Brain pericyte (primary cell): Measurements from ENCODE around the gene SLC6A12.
A peak's percentile ranks its signal among the peaks of the same experiment; 100 is the strongest.
"Not testable (repeated sequence)": the region's sequence is repeated elsewhere in the genome, so short reads cannot be mapped to it uniquely, and the experiment has no call there.

ENCODE experiments used
- DNase-seq: peaks from one replicate; pipeline ENCODE4 v3.0.0-alpha.2; 2012; ENCODE audit warnings: low read depth, low spot score

SLC6A12 gene

DNA sequence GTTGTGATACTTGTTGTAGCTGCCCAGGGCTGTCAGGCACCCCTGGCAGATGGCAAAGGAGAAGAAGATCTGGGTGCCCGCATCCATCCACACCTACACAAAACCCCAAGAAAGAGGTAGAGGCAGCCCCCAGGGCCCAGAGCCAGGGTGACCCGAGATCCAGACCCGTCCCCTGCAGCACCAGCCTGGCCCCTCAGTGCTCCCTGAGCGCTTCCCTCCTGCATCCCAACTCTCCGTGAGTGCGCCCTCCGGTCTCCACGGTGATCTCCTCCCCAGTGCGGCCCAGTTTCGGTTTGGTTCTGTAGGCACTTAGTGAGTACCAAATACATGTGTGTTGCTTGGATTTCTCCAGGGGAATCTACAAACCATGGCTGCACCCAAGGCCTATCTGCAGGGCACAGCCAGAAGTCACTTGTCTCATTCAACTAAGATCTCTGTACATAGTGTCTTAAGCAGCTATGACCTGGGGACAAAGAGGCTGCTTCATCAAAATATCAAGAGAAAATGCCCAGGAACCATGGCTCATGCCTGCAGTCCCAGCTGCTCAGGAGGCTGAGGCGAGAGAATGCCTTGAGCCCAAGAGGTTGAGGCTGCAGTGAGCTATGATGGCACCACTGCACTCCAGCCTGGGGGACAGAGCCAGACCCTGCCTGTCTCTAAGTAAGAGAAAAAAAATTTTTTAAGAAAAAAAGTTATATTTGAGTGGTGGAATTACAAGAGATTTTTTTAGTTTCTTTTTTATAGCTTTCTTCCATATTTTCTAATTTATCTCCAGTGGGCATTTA, 15.9 kb downstream of the SLC6A12 start:
- no peak for DNase-seq

DNA sequence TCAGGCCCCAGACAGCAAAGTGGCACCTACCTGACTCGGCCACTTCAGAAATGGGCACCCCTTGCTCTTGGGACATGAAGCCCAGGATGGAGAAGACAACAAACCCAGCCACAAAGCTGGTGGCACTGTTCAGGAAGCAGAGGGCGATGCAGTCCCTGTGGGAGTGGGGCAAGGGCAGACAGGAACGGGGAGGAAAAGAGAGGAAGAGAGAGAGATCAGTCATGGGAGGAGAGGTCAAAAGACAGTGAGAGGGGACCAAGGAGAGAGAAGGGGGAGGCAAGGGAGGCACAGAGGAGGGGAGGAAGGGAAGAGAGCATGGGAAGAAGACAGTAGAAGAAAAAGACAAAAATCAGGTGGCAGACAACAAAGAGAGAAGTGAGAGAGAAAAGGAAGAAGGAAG, 16.6 kb downstream of the SLC6A12 start:
- DNase-seq, result no peak

DNA sequence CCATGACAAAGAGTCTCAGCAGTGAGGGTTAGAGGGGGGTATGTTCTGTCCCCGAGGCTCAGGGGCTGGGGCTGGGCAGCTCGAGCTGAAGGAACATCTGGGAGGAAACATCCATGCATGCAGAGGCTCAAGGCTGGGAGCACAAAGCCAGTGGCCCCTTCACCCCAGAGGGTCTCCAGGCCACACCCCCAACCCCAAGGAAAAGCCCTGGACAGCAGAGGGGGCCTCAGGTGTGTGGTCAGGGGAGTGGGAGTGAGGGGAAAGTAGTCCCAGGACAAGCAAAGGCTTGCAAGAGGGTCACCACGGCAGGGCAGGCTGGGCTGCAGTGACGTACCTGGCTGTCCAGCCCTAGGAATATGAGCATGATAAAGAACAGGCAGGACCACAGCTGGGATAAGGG, 17.5 kb downstream of the SLC6A12 start:
- DNase-seq, result no peak

DNA sequence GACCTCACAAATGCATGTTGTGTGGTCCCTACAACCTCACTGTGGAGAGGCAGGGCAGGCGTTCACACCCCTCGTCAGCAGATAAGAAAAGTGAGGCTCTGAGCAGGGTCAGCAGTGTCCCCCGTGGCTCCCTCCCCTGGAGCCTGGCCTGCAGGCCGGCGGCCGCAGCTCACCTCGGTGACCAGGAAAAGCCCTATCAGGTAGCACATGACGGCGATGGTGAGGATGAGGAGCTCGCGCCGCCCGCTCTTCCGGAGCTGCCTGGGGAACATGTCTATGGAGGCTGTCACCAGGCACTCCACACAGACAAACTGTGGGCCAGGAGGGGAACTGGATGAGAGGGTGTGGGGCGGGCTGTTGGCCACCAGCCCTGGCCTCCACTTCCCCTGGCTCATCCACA, 18.0 kb downstream of the SLC6A12 start:
- no peak for DNase-seq

DNA sequence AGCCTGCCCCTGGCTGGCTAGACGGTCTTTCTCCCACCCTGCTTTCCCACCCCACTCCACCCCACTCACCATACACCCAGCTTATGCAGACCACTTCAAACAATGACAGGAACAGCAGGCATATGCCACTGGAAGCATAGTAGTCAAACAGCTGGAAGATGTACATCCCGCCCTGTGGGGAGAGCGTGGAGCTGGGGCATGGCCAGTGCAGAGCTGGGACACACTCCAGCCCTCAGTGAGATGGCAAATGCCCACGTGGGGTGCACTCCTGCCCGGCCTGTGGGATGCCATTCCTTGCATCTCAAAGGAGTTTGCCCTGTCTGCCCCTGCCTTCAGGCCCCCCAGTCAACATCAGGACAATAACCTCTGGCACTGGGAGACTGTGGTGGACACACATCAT, 18.8 kb downstream of the SLC6A12 start:
- DNase-seq, result no peak

DNA sequence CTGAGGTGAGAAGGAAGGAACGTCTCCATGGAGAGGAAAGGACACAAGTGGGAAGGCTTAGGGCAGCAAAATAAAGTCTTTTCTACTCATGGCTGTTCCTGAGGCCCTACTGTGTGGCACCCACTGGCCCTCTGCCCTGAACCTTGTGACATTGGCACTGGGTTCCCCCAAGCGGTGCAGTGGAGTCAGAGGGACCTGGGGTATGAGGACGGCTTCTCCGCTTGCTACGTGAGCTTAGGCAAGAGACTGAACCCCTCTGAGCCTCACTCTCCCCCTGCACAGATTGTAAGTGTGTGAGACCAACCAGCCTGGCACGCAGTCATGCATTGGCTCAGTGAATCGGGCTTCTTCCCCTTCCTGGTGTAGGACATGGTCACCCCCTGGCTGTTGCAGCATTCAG, 19.7 kb downstream of the SLC6A12 start:
- no peak for DNase-seq

DNA sequence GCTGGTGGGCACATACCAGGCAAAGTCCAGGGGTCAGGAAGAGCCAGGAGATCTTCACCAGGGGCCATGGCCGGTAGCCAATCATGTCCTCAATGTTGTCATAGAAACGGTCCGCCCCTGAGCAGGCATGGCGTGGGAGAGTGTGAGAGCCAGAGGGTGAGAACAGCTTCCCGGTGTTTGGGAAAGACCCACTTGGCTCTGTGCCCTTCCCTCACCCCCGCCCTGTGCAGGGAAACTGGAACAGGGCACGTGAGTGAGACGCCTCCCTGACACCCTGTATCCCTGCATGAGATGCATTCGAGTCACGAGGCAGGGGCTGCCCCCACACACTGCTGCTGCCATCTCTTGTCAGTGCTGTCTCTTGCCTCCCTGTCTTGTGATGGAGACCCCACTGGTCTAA, 20.7 kb downstream of the SLC6A12 start:
- no peak for DNase-seq

DNA sequence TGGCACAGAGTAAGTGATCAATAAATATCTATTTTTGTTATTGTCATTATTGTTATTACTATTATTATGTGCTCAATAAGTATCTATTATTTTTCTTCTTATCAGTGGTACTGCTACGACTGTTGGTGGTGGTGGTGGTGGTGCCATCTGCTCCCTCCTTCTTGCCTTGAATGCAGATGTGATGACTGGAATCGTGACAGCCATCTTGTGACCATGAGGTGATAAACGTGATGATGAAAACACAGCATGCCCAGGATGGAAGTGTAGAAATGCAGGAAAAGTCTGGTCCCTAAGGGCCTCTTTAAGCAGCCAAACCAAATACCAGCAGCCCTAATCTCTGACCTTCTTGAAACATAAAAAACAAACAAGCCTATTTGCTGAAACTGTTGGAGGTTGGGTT, 22.4 kb downstream of the SLC6A12 start:
- DNase-seq, result no peak

DNA sequence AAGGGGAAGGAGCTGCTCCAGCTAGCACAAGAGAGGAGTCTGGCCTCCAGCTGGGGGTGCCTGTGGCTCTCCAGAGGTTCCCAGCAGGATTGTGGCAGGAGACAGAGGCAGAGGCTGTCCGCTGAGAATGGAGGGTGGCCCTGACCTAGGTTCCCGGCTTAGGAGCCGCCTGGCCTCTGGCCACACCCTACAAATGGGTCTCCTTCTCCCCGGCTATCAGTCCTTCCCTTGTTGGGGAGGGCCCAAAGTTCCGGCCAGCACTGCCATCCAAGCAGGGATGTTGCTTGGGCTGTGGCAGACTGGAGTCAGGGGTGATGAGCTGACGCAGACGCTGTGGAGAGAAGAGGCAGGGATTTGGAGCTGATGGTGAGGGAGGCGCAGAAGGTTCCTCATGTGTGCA, 23.1 kb downstream of the SLC6A12 start:
- no peak for DNase-seq

DNA sequence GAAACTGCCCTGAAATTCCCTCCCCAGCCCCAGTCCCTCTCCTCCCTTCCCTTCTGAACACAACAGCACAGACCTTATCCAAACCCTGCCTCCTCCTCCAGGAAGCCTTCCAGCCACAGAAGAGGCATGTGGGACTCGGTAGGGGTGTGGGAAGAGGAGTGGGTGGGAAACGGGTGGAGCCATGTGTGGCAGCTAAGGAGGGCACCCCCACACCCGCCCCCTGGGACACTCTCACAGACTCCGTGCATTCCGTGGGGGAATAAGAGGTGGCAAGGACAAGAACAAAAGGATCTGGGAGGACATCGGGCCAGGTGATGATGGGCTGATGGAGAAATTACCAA, 24.4 kb downstream of the SLC6A12 start:
- no peak for DNase-seq

DNA sequence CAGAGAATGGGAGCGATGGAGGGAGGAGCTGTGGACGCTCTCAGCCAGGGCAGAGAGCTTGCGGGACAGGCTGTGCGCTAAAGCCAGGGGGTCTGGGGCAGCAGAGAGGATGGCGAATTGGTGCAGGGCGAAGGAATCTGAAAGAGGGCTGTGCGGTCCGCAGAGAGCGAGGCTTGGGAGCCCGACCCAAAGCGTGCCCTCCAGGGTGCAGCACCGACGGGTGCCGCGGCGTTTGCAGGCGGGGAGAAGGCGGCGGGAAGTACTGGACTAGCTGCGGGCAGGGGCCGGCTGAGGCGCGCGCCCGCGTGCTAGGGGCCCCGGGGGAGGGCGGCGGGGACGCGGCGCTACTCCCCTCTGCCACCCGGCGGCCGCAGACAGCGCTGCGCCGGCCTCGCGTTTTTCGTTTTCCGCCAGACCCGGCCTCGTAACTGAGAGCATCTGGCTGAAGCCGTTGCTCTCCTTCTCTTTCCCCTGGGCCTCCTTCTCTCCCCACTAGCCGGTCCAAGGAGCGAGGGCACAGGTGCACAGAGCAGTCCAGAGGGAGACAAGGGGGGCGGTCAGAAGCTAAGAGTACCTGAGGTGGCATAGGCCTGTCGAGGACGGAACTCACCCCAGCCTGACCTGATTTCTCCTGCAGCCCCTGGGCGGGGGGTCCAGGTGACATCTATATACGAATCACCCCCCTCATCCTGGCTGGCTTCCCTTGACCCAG, 24.9 kb downstream of the SLC6A12 start:
- no peak for DNase-seq

DNA sequence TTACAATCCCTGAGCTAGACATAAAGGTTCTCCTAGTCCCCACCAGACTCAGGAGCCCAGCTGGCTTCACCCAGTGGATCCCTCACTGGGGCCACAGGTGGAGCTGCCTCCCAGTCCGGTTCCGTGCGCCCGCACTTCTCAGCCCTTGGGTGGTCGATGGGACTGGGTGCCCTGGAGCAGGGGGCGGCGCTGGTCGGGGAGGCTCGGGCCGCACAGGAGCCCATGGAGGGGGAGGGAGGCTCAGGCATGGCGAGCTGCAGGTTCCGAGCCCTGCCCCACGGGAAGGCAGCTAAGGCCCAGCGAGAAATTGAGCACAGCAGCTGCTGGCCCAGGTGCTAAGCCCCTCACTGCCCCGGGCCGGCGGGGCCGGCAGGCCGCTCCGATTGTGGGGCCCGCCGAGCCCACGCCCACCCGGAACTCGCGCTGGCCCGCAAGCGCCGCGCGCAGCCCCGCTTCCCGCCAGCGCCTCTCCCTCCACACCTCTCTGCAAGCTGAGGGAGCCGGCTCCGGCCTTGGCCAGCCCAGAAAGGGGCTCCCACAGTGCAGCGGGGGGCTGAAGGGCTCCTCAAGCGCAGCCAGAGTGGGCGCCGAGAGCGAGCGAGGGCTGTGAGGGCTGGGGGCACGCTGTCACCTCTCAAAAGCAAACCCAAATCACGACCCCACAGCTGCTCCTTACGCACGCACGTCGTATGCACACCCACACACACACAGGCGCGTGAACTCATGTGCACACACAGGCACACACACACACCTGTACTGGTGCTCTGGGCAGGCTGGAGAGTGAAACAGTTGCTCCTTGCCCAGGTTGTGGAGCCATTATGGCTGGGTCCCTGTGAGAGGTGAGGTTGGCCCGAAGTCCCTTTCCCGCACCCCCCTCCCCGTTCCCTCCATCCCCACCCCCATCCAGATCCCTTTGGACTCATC, 25.7 kb downstream of the SLC6A12 start:
- DNase-seq, result not testable (repeated sequence)

DNA sequence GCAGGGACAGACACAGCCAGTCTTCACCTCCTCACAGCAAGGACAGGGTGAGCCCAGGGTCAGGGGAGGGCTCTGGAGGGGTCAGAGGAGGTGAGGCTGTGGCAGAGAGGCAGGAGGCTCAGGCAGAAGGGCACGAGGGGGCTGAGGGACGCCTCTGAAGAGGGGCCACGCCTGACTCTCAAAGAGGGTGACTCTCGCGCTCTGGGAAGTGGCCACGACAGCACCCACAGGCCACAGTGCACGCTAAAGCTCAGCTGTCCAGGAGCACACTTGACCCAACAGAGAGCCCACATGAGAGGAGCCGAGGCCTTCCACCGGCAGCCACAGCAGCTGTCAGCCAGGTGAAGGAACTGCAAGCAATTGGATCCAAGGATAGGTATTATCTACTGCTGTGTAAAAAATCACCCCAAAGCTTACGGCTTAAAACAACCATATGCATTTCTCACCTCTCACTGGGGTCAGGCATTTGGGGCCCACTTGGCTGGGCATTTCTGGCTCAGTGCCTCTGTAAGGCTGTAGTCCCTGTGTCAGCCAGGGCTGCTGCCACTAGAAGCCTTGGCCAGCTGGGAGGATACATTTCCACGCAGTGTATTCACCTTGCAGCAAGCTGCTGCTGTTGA, 27.8 kb downstream of the SLC6A12 start:
- DNase-seq, result no peak

DNA sequence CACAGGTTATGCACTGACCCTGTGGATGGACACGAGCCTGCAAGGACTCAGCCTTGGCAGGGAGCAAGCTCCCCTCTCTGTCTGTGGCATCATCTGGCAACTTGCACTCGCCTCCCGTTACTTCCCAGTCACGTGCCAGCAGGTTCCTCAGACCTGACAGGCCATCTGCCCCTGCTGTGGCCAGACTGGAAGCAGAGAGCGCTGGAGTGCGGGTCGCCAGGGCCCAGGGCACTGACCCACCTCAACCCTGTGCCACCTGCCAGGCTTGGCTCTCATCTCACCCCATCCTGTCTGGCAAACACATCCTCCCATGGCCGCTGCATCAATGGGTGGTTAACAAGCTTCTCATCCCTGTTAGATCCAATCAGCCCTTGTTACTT, 28.4 kb downstream of the SLC6A12 start:
- no peak for DNase-seq

DNA sequence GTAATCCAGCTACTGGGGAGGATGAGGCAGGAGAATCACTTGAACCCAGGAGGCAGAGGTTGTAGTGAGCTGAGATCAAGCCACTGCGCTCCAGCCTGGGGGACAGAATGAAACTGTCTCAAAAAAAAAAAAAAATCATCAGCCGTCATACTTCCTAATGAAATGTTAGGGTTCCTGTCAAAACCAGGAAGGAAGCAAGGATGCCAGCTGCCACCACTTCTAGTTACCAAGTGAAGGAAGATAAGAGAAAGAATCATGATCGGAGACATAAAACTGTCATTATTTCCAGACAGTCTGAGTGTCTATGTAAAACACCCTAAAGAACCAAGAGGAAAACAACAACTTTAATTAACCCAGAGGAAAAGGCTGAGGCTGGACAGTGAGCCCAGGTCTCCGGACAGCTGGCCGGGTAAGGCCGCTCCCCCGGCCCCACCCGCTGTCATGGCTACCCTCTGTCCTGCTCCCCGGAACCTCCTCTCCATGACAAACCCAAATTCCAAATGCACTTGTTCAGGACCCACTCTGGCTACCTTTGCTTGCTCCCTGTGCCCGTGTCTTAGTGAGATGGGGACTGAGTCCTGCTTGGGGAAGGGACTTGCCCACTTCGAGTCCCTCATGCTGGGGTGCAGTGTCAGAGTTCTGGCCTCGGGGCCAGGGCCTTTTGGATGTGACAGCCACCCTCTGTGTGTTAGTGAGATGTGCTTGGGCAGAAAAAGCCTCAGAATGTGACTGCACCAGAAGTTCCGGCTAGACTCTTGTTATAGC, 29.0 kb downstream of the SLC6A12 start:
- no peak for DNase-seq

DNA sequence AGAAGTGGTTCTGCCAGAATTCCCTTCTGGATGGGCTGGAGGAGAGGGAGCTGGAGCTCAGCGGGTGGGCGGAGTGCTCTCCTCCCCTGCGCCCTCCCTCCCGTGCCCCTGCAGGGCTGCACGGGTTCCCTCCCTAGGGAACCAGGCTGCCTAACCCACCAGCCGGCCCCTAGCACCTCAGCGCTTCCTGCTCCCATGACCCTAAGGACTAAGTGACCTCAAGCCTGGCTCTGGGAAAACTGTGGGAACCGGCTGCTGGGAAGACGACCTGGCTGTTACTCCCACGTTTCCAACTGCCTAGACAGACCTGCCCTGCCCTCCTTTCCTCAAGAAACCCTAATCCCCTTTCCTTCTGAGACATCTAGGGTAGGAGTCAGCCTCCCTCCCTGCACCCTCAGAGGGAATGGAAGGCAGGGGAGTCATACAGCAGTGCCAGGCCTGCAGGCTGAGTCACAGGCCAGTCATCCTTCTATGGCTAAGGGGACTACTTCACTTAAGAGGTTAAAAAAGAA, 31.5 kb downstream of the SLC6A12 start:
- DNase-seq, result peak; percentile 58

DNA sequence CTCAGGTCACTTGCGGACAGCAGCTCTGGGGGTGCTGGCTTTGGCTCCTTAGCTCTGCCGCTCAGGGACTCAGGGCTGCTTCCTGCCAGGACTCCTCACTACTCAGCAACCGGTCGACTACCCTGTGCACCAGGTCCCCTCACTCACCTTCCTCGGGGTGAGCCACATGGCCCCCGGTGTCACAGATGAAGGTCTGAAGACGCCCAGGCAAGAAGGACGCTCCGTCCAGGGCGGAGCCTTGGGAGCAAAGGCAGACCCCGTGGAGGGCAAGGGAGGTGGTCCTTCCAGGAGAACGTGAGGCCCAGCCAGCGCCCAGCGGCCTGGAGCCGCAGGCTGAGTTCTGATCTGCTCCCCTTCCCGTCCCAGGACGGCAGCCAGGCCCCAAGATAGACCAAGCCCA, 32.0 kb downstream of the SLC6A12 start:
- DNase-seq, result no peak

DNA sequence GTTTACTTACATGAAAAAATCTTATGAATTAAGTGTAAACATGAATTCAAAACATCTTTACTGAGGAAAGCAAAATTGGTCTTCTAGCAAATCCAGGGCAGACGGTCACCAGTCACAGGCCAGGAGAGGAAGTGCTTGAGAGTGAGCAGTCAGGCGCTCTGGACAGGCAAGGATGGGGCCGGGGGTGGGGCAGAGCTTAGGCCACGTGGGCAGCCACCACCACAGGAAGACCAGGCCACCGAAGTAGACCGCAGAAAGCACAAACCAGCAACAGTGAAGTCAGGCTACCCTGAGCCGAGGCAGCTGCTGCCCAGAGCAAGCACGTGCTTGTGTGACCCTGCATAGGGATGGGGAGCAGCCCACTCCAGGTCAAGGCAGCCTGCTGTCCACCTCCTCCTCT, 33.5 kb downstream of the SLC6A12 start:
- no peak for DNase-seq

DNA sequence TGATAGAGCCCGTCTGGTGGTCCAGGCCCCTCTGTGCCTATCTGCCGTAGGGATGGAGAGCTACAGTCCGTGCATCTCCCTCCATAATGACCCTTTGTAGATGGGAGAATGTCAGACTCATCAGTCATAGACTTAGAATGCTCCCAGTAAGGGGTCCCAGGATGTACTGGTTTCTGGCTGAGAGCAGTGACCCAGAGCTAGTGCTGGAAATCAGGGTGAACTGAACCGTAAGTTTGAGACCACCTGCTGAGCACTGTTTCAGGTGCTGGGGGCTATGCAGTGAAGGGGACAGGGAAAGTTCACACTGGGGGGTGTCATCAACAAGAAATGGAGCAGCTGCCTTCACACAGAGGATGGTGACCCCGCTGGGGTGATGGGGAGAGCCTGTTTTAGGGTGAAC, 34.1 kb downstream of the SLC6A12 start:
- DNase-seq, result no peak

DNA sequence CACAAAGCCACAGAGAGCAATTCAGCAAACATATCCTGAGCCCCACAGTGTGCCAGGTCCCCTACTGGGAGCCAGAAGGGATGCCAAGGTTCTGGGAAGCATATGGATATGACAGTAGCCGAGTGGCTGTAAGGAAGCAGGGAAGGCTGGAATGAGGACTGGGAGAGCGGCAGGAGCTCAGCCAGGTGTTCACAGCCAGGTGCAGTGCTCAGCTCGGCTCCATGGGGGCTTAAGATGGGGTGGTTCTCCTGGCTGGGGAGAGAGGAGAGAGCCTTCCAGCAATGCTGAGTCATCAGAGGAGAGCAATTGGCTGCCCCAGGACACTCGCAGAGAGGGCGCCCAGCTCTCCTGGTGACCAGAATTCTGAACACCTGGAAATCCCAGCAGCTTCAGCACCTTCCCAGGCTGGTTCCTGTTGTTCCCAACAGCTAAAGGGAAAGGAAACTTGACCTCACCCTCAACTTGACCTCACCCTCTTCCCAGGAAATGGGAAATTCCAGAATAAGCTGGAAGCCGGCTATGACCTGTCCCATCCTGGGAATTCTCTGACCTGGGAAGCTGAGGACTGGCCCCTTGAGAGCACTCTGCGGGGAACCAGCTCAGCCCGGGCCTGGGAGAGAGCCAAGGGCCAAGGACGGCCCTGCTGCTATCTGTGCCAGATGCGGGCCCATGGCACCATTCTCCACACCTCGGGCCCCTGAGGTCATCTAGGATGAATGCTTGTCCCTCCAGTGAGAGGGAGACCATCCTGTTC, 34.6 kb downstream of the SLC6A12 start:
- no peak for DNase-seq

DNA sequence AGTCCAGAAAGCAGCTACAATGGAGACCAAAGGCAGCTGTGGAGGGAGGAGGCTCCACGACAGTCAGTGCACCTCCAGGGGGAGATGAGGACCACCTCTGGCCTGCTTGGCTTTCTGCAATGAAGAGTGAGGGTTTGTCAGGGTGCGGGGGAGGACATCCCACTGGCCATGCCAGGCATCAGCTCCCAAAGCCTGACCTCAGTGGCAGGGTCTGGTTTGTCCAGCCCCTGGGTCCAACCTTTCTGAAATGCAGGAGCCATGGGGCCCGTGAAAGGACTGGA, 35.2 kb downstream of the SLC6A12 start:
- DNase-seq, result no peak
